Liver (tissue), 9 donors: ENCODE data around the gene CNIH3. TPM values are rescaled to one million over a fixed set of nuclear protein-coding genes. Genes with fewer than 3 reads are reported as not detected.
"Not testable (repeated sequence)": the region's sequence is repeated elsewhere in the genome, so short reads cannot be mapped to it uniquely, and the experiment has no call there.

Source experiments
- DNase-seq: peaks from one replicate; pipeline ENCODE4 v3.0.0-alpha.2; 2017; ENCODE audit warnings: low spot score
- H3K27ac ChIP-seq, 2 donors: one replicate each; pipeline ENCODE4 v1.7.0; 2013; ENCODE audit warnings: inconsistent platforms in 2 of 2, low read length in 2 of 2, control low read depth in 1 of 2, low read depth in 1 of 2, mild to moderate bottlenecking in 1 of 2
- H3K27me3 ChIP-seq, 4 donors: one replicate each; pipeline versions ENCODE4 v1.6.1 to v1.7.0; 2013; ENCODE audit warnings: low read length in 3 of 4, inconsistent platforms in 1 of 4, mild to moderate bottlenecking in 1 of 4, moderate library complexity in 1 of 4; ENCODE audit not compliant: control insufficient read depth in 4 of 4, insufficient read depth in 4 of 4
- H3K36me3 ChIP-seq, 4 donors: one replicate each; pipeline versions ENCODE4 v1.6.1 to v1.7.0; 2013; ENCODE audit warnings: low read length in 3 of 4, mild to moderate bottlenecking in 3 of 4, low read depth in 1 of 4, moderate library complexity in 1 of 4; ENCODE audit not compliant: control insufficient read depth in 4 of 4, insufficient read depth in 3 of 4
- H3K4me1 ChIP-seq, 4 donors: one replicate each; pipeline versions ENCODE4 v1.6.1 to v1.7.0; 2013; ENCODE audit warnings: low read length in 3 of 4, mild to moderate bottlenecking in 3 of 4, moderate library complexity in 1 of 4; ENCODE audit not compliant: control insufficient read depth in 4 of 4, insufficient read depth in 4 of 4
- H3K4me3 ChIP-seq, 3 donors: one replicate each; pipeline versions ENCODE4 v1.6.1 to v1.7.0; 2013; ENCODE audit warnings: low read length in 3 of 3, control low read depth in 1 of 3, low read depth in 1 of 3, mild to moderate bottlenecking in 1 of 3
- H3K9ac ChIP-seq, 2 donors: one replicate each; pipeline ENCODE4 v1.7.0; 2013; ENCODE audit warnings: low read length in 2 of 2, mild to moderate bottlenecking in 2 of 2, moderate library complexity in 2 of 2, control low read depth in 1 of 2, low read depth in 1 of 2
- H3K9me3 ChIP-seq, 4 donors: one replicate each; pipeline versions ENCODE4 v1.6.1 to v1.7.0; 2013; ENCODE audit warnings: low read length in 3 of 4; ENCODE audit not compliant: control insufficient read depth in 4 of 4
- ATF3 ChIP-seq: IDR thresholded peaks from 2 replicates; pipeline ENCODE4 v1.6.1; 2016; ENCODE audit warnings: antibody characterized with exemption
- CTCF ChIP-seq: fragments of 150-350 bp; IDR thresholded peaks from 2 replicates; pipeline ENCODE4 v1.5.1; 2017; ENCODE audit warnings: improper control_type of control experiment, low read depth, low read length; ENCODE audit not compliant: missing input control
- EGR1 ChIP-seq, 2 donors: IDR thresholded peaks; 2 replicates each; pipeline ENCODE4 v1.6.1; 2016 to 2018; ENCODE audit warnings: antibody characterized with exemption in 2 of 2, low read depth in 2 of 2
- FOXA1 ChIP-seq: IDR thresholded peaks from 2 replicates; pipeline ENCODE4 v1.6.1; 2016; ENCODE audit warnings: antibody characterized with exemption
- FOXA2 ChIP-seq: IDR thresholded peaks from 2 replicates; pipeline ENCODE4 v1.6.1; 2016; ENCODE audit warnings: antibody characterized with exemption
- GABPA ChIP-seq, 2 donors: IDR thresholded peaks in 1 of 2; conservative IDR thresholded peaks in 1 of 2; 2 replicates each; pipeline ENCODE4 v1.6.1; 2016; ENCODE audit warnings: antibody characterized with exemption in 2 of 2, mild to moderate bottlenecking in 1 of 2, moderate library complexity in 1 of 2
- HNF4A ChIP-seq, 2 donors: conservative IDR thresholded peaks; 2 replicates each; pipeline ENCODE4 v1.6.1; 2016; ENCODE audit warnings: antibody characterized with exemption in 2 of 2, mild to moderate bottlenecking in 2 of 2
- HNF4G ChIP-seq: IDR thresholded peaks from 2 replicates; pipeline ENCODE4 v1.6.1; 2016; ENCODE audit warnings: antibody characterized with exemption
- JUND ChIP-seq, 2 donors: IDR thresholded peaks; 2 replicates each; pipeline ENCODE4 v1.6.1; 2016; ENCODE audit warnings: antibody characterized with exemption in 2 of 2
- MAX ChIP-seq: IDR thresholded peaks from 2 replicates; pipeline ENCODE4 v1.6.1; 2016; ENCODE audit warnings: antibody characterized with exemption
- NR2F2 ChIP-seq: IDR thresholded peaks from 2 replicates; pipeline ENCODE4 v1.6.1; 2016; ENCODE audit warnings: antibody characterized with exemption
- RAD21 ChIP-seq, 2 donors: IDR thresholded peaks; 2 replicates each; pipeline ENCODE4 v1.6.1; 2016; ENCODE audit warnings: antibody characterized with exemption in 2 of 2, mild to moderate bottlenecking in 2 of 2
- REST ChIP-seq: IDR thresholded peaks from 2 replicates; pipeline ENCODE4 v1.6.1; 2016; ENCODE audit warnings: antibody characterized with exemption, mild to moderate bottlenecking
- RXRA ChIP-seq, 2 donors: IDR thresholded peaks; 2 replicates each; pipeline ENCODE4 v1.6.1; 2017 to 2018; ENCODE audit warnings: antibody characterized with exemption in 2 of 2, mild to moderate bottlenecking in 1 of 2
- SP1 ChIP-seq: IDR thresholded peaks from 2 replicates; pipeline ENCODE4 v1.6.1; 2018; ENCODE audit warnings: antibody characterized with exemption, mild to moderate bottlenecking
- TAF1 ChIP-seq: conservative IDR thresholded peaks from 2 replicates; pipeline ENCODE4 v1.6.1; 2016; ENCODE audit warnings: antibody characterized with exemption, mild to moderate bottlenecking
- YY1 ChIP-seq: IDR thresholded peaks from 2 replicates; pipeline ENCODE4 v1.6.1; 2016; ENCODE audit warnings: antibody characterized with exemption, mild to moderate bottlenecking
- ZBTB33 ChIP-seq: IDR thresholded peaks from 2 replicates; pipeline ENCODE4 v1.6.1; 2016; ENCODE audit warnings: antibody characterized with exemption
- WGBS: extraction: QIAGEN DNeasy Blood & Tissue Kit; methylation state at CpG from one replicate; pipeline ENCODE4 v1.1.7; 2013; 5-methylcytosine and 5-hydroxymethylcytosine counted together
- polyA plus RNA-seq, 2 donors: library from polyadenylated mRNA; stranded (reverse) in 1 of 2; unstranded in 1 of 2; fragments of 200-250 nt in 1 of 2; fragments of >200 nt in 1 of 2; fragmentation: Nextera tagmentation in 1 of 2; extraction: Ambion mirVana in 1 of 2; gene quantifications; one replicate each; pipeline versions ENCODE4 v1.2.1 to v1.2.3, GENCODE V29; 2013 to 2015
- total RNA-seq, 2 donors: library from RNA; depleted of rRNA; stranded (reverse); fragments of >200 nt; gene quantifications; one replicate each; pipeline ENCODE4 v1.2.3, GENCODE V29; 2014
- donor health status: healthy.
- donor health status: healthy.
- donor health status: healthy.
- donor health status: healthy.
- donor health status: healthy.

Gene CNIH3
- total and polyA plus RNA-seq, 4 donors = 0.39 to 1.0 (median 0.93) TPM

GRCh38 chr1:224710196-224710595 lies 94.1 kb downstream of the CNIH3 start:
- Histone ChIP-seq H3K9me3 (no peaks in the 10 kb centered on the region), H3K36me3 (no peaks in the 10 kb centered on the region), H3K27ac (no peak overlapping the region), H3K9ac (no peak overlapping the region), H3K4me1 (peaks cover 0 to 9% (median 4%) of the 10 kb centered on the region in 4 donors), H3K27me3 (no peaks in the 10 kb centered on the region), H3K4me3 (no peak overlapping the region)
- WGBS = 78% methylated on average over 3 of the region's 3 CpGs
- TF ChIP-seq REST (no peak), FOXA2 (no peak), RAD21 (IDR thresholded peaks at IDR 0.05) (no peak), SP1 (no peak), FOXA1 (no peak), RXRA (IDR thresholded peaks at IDR 0.05) (no peak), ZBTB33 (no peak), ATF3 (no peak), TAF1 (no peak), CTCF (no peak), YY1 (no peak), NR2F2 (no peak), MAX (no peak), HNF4A (conservative IDR thresholded peaks at IDR 0.05) (no peak), GABPA (IDR thresholded peaks at IDR 0.05 in 1 of 2, conservative IDR thresholded peaks at IDR 0.05 in 1 of 2) (no peak), JUND (IDR thresholded peaks at IDR 0.05) (no peak), HNF4G (no peak), EGR1 (IDR thresholded peaks at IDR 0.05; ENCODE audit: low read depth in 2 of 2) (no peak)
- no peak for DNase-seq

GRCh38 chr1:224711231-224711756 lies 95.2 kb downstream of the CNIH3 start:
- H3K9me3 ChIP-seq, H3K27ac ChIP-seq, H3K4me1 ChIP-seq, H3K27me3 ChIP-seq, H3K4me3 ChIP-seq, H3K9ac ChIP-seq, H3K36me3 ChIP-seq, DNase-seq: not testable (repeated sequence)
- 83% methylated on average over 4 of the region's 4 CpGs for WGBS
